Stimulated activated CD8-positive, alpha-beta memory T cell treated with anti-CD3 and anti-CD28 coated beads, Interleukin-4, amount 100 ng/mL, for 1 hour (primary cell): Measurements from ENCODE around the gene TACC2.

Experiments used
- DNase-seq, 2 donors: peaks; one replicate each; pipeline ENCODE4 v3.0.0-alpha.2; 2020; ENCODE audit warnings: low read depth in 2 of 2, low spot score in 1 of 2

The TACC2 gene

DNA sequence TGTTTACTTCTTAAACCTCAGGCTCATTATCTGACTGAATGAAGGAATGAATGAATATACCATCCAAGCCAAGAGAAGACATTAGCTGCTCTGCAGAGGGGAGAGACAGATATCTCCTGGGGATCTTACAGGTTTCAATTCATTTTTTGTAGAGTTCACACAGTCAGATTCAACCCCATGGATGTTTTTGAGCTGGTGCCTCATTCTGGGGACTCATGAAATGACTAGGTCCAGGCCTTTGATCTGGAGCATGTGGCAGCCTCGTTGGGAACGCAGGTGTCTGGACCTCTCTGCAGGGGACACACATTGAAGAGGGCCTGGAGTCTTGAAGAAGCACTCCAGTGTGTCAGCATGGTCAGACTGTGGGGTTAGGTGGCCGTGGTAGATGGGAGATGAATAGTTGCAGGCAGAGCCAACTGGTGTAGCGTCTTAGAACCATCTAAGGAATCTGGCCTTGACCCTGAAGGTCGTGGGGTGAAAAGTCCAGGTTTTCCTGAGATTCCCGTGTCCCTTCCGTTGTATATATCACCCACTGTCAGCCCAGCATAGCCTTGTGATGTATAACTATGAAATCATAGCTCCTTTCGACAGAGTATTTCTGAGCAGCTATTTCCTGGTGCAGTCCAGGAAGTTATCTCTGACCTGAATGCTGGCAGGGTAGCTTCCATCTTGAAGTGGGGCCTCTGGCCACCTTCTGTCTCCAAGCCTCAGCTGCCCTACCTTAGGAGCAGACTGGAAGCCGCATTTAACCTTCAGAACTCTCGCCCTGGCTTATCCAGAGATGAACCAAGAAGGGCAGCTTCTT is 304.4 kb downstream of the TACC2 start:
- no peak for DNase-seq

DNA sequence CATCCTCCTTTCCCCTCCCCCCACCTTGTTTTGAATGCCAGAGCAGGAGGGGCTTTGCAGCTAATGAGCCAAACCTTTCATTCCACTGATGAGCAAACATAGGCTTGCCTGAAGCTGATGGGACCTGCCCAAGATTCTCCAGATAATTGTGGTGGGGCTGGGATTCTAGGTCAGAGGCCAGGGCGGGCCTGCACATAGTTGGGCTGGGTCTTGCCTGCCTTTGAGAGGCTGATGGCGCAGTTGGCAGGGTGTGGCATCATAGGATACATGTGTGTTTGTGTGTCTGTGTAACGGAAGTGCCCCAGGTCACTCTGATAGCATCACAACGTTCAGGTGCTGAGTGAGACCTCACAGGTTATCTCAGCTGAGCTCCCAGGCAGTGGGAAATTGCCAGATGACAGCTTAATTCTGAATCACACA is 305.0 kb downstream of the TACC2 start:
- no peak for DNase-seq

DNA sequence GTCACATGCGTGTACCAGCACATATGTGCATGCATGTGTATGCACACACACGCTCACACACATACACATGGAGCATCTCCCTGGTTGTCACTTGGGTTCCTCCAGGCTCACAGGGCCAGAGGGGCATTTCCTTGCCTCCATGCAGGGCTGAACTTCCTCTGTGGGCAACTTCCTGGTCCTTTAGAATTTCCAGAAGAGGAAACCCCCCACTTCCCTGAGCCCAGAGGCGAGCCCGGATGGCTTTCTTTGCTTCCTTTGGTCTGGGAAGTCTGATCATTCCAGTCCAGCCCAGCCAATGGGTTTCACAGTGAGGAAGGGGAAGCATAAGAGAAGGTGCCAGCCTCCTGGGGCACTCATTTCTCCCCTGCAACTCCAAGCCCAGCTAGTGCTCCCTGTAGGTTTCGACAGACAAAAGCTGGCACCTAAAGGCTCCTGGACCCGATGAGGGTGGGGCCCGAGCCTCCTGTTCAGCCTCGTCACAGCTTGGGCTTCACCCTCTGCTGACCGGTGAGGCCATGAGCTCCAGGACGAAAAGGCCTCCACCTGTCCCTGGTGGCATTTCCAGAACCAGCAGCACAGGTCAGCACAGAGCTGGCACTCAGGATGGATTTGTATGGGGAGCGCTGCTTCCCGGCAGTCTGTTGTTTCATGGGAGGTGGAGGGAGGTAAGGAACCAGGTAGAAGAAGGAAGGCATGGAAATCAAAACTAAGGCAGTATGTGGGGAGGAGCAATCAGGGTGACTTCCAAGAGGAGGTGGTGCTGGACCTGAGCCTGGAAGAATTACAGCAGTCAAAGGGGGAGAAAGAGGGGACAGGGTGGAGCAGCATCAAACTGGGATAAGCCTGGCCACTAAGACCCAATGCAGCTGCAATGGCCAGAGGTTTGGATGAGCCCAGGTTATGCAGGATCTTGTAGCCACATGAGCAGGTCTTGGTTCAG is 305.8 kb downstream of the TACC2 start:
- DNase-seq = no peak

- no peak for DNase-seq
These were observed 306.5 kb downstream of the TACC2 start for GRCh38 chr10:122295451-122295809.

GRCh38 chr10:122296363-122297120 is 307.6 kb downstream of the TACC2 start:
- DNase-seq = no peak

DNA sequence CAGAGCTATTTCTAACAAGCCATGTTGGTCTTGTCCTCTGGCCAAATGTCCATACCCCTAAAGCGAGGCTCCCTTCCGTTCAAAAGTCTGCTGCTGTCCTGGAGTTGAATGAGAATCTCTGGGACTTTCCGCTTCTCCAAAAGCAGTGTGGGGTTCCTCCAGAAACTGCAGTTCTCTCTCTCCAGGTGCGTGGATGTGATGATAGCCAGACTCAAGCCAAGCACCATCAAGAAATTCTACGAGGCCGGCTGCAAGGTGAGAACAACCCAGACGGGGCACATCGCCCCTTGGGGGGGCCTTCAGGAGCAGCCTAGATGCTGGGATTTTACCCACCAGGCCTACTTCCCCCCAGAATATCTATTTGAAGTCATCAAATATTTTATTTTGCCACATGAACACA is 308.6 kb downstream of the TACC2 start:
- no peak for DNase-seq

DNA sequence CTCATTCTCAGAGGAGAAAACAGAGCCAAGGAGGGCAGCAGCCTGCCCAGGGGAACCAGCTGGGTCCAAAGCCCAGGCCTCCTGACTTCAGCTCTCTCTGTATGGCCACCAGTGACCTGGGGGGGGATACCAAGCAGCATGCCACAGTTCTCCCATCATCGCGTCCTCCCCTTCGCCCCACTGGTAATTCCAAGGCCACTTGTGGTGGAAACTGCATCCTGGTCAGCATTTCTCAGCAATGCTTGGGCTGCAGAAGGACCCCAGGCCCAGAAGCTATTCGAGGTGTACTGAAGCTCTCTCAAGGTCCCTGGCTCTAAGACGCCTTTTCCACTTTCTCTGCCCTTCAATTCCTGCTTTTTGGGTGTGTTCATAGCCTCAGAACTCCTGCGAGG is 309.2 kb downstream of the TACC2 start:
- no peak for DNase-seq

DNA sequence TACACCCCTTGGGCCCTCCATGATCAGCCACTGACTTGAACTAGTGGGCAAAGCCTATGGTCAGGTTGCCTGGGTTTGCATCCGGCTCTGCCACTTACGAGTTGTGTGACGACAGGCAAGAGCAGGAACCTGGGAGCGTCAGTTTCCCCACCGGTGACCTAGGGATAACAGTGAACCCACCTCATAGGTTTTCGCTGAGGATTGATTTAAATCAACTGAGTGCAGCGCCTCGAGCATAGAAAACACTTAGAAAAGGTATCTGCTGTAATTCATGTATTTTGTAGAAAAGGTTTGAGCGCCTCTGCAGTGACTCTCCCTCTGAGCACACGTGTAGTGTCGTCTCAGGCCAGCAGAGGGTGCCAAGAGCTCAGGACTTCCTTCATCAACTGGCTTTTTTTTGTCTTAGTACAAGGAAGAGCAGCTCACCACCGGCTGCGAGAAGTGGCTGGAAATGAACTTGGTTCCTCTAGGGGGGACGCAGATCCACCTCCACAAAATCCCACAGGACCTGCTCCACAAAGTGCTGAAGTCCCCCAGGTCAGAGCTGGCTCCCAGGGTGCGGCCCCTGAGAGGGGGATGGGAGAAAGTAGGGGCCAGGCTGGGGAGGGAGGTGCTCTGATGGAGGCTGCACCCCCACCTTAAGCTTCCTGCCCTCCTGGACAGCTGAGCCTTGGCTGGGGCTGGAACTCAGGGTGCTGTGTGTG is 309.8 kb downstream of the TACC2 start:
- DNase-seq = peak in 1 of 2 donors; percentile 38

DNA sequence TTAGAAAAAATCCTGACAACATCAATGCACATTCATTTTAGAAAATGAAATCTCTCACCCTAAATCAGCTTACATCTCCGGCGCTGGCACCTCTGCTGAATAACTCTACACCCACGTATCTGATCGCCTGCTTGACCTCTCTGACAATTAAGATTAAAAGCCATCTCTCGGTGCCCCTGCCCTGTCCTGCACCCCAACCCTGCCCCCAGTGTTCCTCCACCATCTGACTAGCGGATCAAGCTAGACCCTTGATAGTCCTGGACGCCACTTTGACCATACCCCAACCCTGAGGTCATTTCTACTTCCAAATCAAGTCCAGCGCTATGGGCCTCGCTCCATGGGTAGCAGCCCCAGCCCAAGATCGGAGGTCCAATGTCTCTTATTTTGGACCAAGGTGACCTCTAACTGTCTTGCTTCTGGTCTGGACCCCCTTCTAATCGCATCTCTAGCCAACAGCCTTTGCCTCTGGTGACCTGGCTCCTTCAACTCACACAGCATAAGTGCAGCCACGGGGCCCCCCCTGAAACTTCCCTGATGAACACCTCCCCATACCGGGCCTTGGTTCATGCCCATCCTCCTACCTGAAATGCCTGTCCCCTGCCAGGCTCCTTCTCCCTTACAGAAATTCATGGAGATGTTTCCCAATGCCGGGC is 310.6 kb downstream of the TACC2 start:
- DNase-seq = no peak

DNA sequence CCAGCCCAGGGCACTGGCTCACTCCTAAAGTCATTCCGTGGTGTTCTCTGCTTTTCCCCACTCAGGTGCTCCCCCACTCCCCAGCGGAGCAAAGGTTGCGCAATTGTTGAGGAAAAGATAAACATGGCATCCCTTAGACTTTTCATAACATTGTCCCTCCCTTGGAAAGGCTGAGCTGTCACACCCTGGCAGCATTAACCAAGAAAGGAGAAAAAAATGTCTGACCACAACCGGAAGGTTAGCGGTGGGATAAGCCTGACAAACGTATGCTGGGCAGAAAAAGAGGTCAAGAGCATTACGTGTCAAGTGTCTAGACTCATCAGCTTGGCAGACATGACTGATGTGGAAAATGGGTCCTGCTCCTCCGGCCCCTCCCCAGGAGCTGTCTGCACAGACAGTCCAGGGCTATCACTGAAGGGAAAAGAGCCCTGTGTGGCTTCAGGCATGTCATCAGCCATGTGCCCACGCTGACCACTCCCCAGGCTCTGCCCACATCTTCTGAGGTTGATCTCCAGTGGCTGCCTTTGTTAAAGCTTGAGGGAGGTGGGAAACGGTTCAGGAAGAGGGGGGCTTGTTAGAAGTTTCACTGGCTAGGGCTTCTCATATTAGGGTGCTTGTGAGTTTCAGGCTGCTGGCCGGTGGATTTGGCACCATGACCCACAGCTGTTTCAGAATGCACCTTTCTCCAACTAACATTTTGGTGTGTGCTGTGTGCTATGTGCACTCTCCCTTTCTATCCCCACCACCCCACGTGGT is 312.3 kb downstream of the TACC2 start:
- no peak for DNase-seq

DNA sequence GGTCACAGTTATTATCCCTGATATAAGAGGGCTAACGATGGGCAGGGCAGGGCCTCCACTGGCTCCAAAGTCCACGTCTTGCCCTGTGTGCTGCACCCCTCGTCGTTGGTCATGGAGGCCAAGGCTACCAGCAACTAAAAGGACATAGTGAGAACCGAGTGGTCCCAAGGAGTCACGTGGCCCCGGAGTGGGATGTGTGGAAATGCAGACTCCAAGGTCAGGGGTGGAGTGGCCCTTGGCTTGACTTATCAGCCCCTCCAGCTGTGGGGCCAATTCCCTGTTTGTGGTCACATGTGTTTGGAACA is 312.8 kb downstream of the TACC2 start:
- DNase-seq = no peak

- DNase-seq = no peak
These were observed 313.4 kb downstream of the TACC2 start for GRCh38 chr10:122302315-122302714.

DNA sequence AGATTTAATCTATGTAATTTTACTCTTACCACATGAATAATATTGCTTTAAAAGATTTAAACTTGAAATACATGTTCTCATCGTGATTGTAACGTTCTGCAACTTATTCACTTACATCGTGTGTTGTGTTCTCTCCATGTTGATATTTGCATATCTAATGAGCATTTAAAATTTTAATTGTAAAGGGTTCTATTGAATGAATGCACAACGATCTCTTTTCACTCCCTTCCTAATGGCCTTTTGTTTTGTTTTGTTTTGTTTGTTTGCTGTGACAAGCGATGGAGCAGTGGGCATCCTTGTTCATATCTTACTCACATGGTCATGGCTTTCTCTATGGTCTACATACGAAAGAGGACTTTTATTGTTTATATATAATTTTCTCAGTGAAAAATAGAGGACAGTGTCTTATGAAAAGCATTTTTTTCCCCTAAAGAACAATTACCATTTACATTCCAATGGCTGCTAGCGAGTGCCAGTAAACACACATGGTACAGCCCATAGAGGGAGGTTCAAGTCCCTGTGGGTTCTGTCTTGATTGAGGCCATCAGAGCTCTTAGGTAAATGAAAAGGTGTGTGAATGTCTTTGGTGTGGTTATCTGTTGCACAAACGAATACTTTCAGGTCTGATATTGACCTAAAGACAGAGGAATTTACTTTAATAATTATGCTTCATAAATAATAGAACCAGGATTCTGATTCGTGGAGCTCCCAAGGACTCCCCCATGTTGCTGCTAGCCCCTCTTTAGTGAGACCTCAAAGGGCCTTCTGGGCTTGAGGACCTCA is 314.5 kb downstream of the TACC2 start:
- DNase-seq = no peak
